GM12878 (cell line): ENCODE data around the gene PCLAF. TPM values are rescaled to one million over a fixed set of nuclear protein-coding genes. Genes with fewer than 3 reads are reported as not detected.
A peak's percentile ranks its signal among the peaks of the same experiment; 100 is the strongest.
"Not testable (repeated sequence)": the region's sequence is repeated elsewhere in the genome, so short reads cannot be mapped to it uniquely, and the experiment has no call there.

Experiments used
- ATAC-seq: fragments of 200-7000 bp; cut with Tn5 transposase; 3 replicates; pipeline ENCODE4 v1.9.1; 2020; ENCODE audit warnings: mild to moderate bottlenecking, moderate library complexity
- BruUV-seq: library from RNA; stranded (reverse); fragments of 400-500 nt; replicated peaks from 2 replicates; lab custom pipeline; 2021; lab: Mats Ljungman, UMichigan
- CTCF ChIA-PET: fragments of 300-600 bp; sonication (Branson Sonifier 250); formaldehyde crosslinking; extraction: SDS; loops from one replicate; lab custom pipeline; 2021; ENCODE audit warnings: inconsistent platforms; lab: Yijun Ruan, JAX
- POLR2A ChIA-PET: fragments of 350-600 bp; formaldehyde crosslinking; extraction: SDS; loops from one replicate; lab custom pipeline; 2021; ENCODE audit warnings: inconsistent platforms; lab: Charles Lee
- RAD21 ChIA-PET: fragments of 300-600 bp; sonication (Branson Sonifier 250); formaldehyde crosslinking; loops from one replicate; lab custom pipeline; 2023; ENCODE audit warnings: antibody characterized with exemption; ENCODE audit not compliant: unreplicated experiment; lab: Charles Lee
- SMC1A ChIA-PET: fragments of 300-600 bp; sonication (Branson Sonifier 250); formaldehyde crosslinking; loops from one replicate; lab custom pipeline; 2023; ENCODE audit not compliant: unreplicated experiment, uncharacterized antibody; lab: Charles Lee
- DNase-seq: peaks from one replicate; pipeline ENCODE4 v3.0.0-alpha.2; 2011; ENCODE audit warnings: low read depth, low spot score
- FAIRE-seq: peaks from 3 replicates; lab custom pipeline; 2011; peaks lifted over from hg19 to GRCh38; lab: Jason Lieb, UNC
- H2AFZ ChIP-seq: 2 replicates; pipeline ENCODE4 v1.6.0; 2011; ENCODE audit warnings: low read depth, low read length, control low read depth; ENCODE audit not compliant: control insufficient read depth
- H3K27ac ChIP-seq: 2 replicates; pipeline ENCODE4 v1.5.1; 2011; ENCODE audit warnings: control low read depth; ENCODE audit not compliant: control insufficient read depth, insufficient read depth
- H3K27me3 ChIP-seq, 2 experiments: replicated peaks in 1 of 2; 2 replicates each; pipeline versions ENCODE4 v1.6.0 to v1.6.1; 2011; ENCODE audit warnings: low read length in 1 of 2; ENCODE audit not compliant: control insufficient read depth in 2 of 2, insufficient read depth in 2 of 2
- H3K36me3 ChIP-seq, 2 experiments: 2 replicates each; pipeline ENCODE4 v1.5.1; 2011; ENCODE audit warnings: low read length in 1 of 2; ENCODE audit not compliant: control insufficient read depth in 2 of 2, insufficient read depth in 2 of 2
- H3K4me1 ChIP-seq: 2 replicates; pipeline ENCODE4 v1.6.1; 2011; ENCODE audit warnings: mild to moderate bottlenecking, low read length, moderate library complexity, mixed read lengths; ENCODE audit not compliant: control insufficient read depth, insufficient read depth
- H3K4me2 ChIP-seq: 2 replicates; pipeline ENCODE4 v1.6.0; 2011; ENCODE audit warnings: control low read depth; ENCODE audit not compliant: control insufficient read depth, insufficient read depth
- H3K4me3 ChIP-seq: fragments of 200-600 bp; sonication (generic); 2 replicates; pipeline ENCODE4 v1.5.1; 2016
- H3K79me2 ChIP-seq: 2 replicates; pipeline ENCODE4 v1.6.0; 2011; ENCODE audit warnings: low read length; ENCODE audit not compliant: control insufficient read depth, insufficient read depth
- H3K9ac ChIP-seq: 2 replicates; pipeline ENCODE4 v1.8.0; 2011; ENCODE audit warnings: low read length, control low read depth, mixed read lengths; ENCODE audit not compliant: control insufficient read depth, insufficient read depth
- H3K9me3 ChIP-seq: replicated peaks from 3 replicates; pipeline ENCODE4 v1.5.1; 2011; ENCODE audit warnings: mild to moderate bottlenecking, low read length; ENCODE audit not compliant: control insufficient read depth, insufficient read depth
- H4K20me1 ChIP-seq: 2 replicates; pipeline ENCODE4 v1.6.0; 2011; ENCODE audit not compliant: control insufficient read depth, insufficient read depth
- BRCA1 ChIP-seq: IDR thresholded peaks from 2 replicates; pipeline ENCODE4 v1.6.1; 2011; ENCODE audit warnings: low read depth, low read length, improper control_type of control experiment
- NR2F1 ChIP-seq: fragments of 450-650 bp; conservative IDR thresholded peaks from 2 replicates; pipeline ENCODE4 v1.6.1; 2017; ENCODE audit warnings: mild to moderate bottlenecking
- WGBS: methylation state at CpG from one replicate; pipeline ENCODE4 v1.1.6; 2016; ENCODE audit warnings: low lambda C conversion rate; ENCODE audit not compliant: insufficient replicate concordance, insufficient coverage; ENCODE audit errors: missing lambda C conversion rate; 5-methylcytosine and 5-hydroxymethylcytosine counted together
- in situ Hi-C: fragments of 300-500 bp; cut with MboI; formaldehyde crosslinking; loops from 9 replicates; pipeline ENCODE4 v1.14.3; 2018; ENCODE audit warnings: mixed read lengths
- intact Hi-C: fragments of 100-400 bp; cut with micrococcal nuclease; formaldehyde crosslinking; loops from one replicate; pipeline ENCODE4 v1.14.2; 2022; ENCODE audit not compliant: unreplicated experiment
- polyA plus RNA-seq, 11 experiments: library from polyadenylated mRNA; depleted of rRNA in 4 of 11; unstranded in 6 of 11; stranded (reverse) in 5 of 11; fragments of >200 nt; fragmentation: Nextera tagmentation in 4 of 11; fragmentation: Illumina TruSeq in 1 of 11; extraction: Ambion mirVana in 4 of 11; extraction: Trizol in 1 of 11; gene quantifications; 1 replicate in 1 of 11; 2 replicates in 10 of 11; pipeline versions ENCODE4 v1.2.1 to v1.2.3, GENCODE V29; 2011 to 2016; ENCODE audit warnings: inconsistent platforms in 2 of 11, missing spikeins in 2 of 11, low read depth in 1 of 11
- total RNA-seq, 4 experiments: library from RNA; depleted of rRNA in 3 of 4; stranded (reverse); fragments of >200 nt in 3 of 4; fragmentation: Illumina TruSeq in 1 of 4; extraction: Trizol in 1 of 4; gene quantifications; 2 replicates each; pipeline versions ENCODE4 v1.2.1 to v1.2.3, GENCODE V29; 2013 to 2021

PCLAF gene
- total and polyA plus RNA-seq, 10 of the 15 experiments (the other 5 are each of a cell fraction or from before 2014, with no cell fraction given): 79.0 to 627 (median 343) TPM

DNA sequence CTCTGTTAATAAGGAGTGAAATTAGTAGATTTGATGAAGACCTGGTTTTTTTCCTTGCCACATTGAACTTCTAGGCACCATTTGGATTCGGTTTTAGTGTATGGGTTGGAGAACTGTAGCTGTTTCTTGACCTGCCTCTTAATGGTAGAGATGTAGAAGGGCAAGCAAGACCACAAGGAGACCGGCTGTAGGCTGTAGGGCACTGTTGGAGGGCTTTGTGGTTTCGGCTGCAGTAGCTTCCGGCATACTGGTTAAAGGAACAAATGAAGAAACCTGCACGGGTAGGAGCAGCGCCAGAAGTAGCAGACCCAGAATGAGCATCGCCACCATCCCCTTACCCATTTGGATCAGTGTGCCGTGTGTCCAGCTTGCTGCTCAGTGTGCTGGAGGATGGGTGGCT lies 7.9 kb downstream of the PCLAF start:
- no peak overlapping the region for H3K27ac ChIP-seq
- no peak overlapping the region for H3K4me2 ChIP-seq
- H3K4me3 ChIP-seq: no peak overlapping the region
- DNase-seq: no peak
- ChIA-PET RAD21 (interaction anchor here (0.9 kb wide), 1 partner anchor 355 kb away, joined by 3 read pairs; no protein-coding TSS in a partner anchor), POLR2A (interaction anchor here (0.7 kb wide), 1 partner anchor 141 kb away, joined by 4 read pairs; no protein-coding TSS in a partner anchor), SMC1A (interaction anchor here (0.6 to 1.3 kb wide), 5 partner anchors 8 to 228 kb away, joined by 3 to 6 read pairs (median 3); partner anchors contain the start of gene TRIP4), CTCF (no interaction called here)
- no peaks in the 10 kb centered on the region for H4K20me1 ChIP-seq
- TF ChIP-seq NR2F1 (0 out of 2 replicates have a peak, but pooled peaks have one; percentile 17), BRCA1 (no peak)
- in situ Hi-C loops: no loop called here
- H2AFZ ChIP-seq: peak overlapping the region; percentile 34
- H3K4me1 ChIP-seq: peaks cover 2% of the 10 kb centered on the region; the same call in 1 of the 2 replicates
- H3K9ac ChIP-seq: no peak overlapping the region
- H3K9me3 ChIP-seq: no peaks in the 10 kb centered on the region
- H3K79me2 ChIP-seq: peaks cover 2% of the 10 kb centered on the region
- FAIRE-seq: no peak
- H3K36me3 ChIP-seq: peaks cover 0 to 8% of the 10 kb centered on the region in 2 experiments; a peak in 3 of 4 replicates
- H3K27me3 ChIP-seq: no peaks in the 10 kb centered on the region
- intact Hi-C loops: no loop called here
- peak; percentile 81 for ATAC-seq
- WGBS: 97% methylated on average over 8 of the region's 8 CpGs
- BruUV-seq: no TSS peak

DNA sequence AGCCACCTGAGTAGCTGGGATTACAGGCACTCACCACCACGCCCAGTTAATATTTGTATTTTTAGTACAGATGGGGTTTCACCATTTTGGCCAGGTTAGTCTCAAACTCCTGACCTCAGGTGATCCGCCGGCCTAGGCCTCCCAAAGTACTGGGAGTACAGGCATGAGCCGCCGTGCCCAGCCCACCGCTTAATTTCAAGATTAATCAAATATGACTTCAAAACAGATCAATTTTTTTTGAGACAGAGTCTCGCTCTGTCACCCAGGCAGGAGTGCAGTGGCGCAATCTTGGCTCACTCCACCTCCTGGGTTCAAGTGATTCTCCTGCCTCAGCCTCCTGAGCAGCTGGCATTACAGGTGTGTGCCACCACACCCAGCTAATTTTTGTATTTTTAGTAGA lies 9.9 kb downstream of the PCLAF start:
- H2AFZ ChIP-seq, intact Hi-C loops, BruUV-seq, SMC1A ChIA-PET, CTCF ChIA-PET, H3K4me1 ChIP-seq, H4K20me1 ChIP-seq, H3K79me2 ChIP-seq, H3K27ac ChIP-seq, H3K4me2 ChIP-seq, H3K36me3 ChIP-seq, H3K9ac ChIP-seq, FAIRE-seq, H3K9me3 ChIP-seq, in situ Hi-C loops, H3K4me3 ChIP-seq, RAD21 ChIA-PET, H3K27me3 ChIP-seq, DNase-seq, ATAC-seq: not testable (repeated sequence)
- WGBS: 98% methylated on average over 8 of the region's 8 CpGs
- POLR2A ChIA-PET: interaction anchor here (0.6 kb wide), 1 partner anchor 292 kb away, joined by 3 read pairs; no protein-coding TSS in a partner anchor
